H1 (cell line): Measurements from ENCODE around the gene BCL2L1. TPM values are rescaled to one million over a fixed set of nuclear protein-coding genes. Genes with fewer than 3 reads are reported as not detected.
A peak's percentile ranks its signal among the peaks of the same experiment; 100 is the strongest.

Source experiments
- CTCF ChIA-PET: fragments of 300-600 bp; sonication (Branson Sonifier 250); formaldehyde crosslinking; loops from one replicate; lab custom pipeline; 2021; ENCODE audit not compliant: partially characterized antibody; lab: Charles Lee
- POLR2A ChIA-PET: fragments of 300-600 bp; sonication (Branson Sonifier 250); formaldehyde crosslinking; loops from one replicate; lab custom pipeline; 2021; ENCODE audit warnings: inconsistent platforms; ENCODE audit not compliant: partially characterized antibody; lab: Charles Lee
- DNase-seq, 2 experiments: peaks; one replicate each; pipeline versions ENCODE4 v3.0.0 to v3.0.0-alpha.2; 2010 to 2022; ENCODE audit warnings: low spot score in 2 of 2, low read depth in 1 of 2, mixed read lengths in 1 of 2
- FAIRE-seq: peaks from 2 replicates; lab custom pipeline; 2011; peaks lifted over from hg19 to GRCh38; lab: Jason Lieb, UNC
- H2AFZ ChIP-seq: 2 replicates; pipeline ENCODE4 v1.8.1; 2012; ENCODE audit warnings: low read length, inconsistent platforms
- H2AK5ac ChIP-seq: 2 replicates; pipeline ENCODE4 v1.6.1; 2013; ENCODE audit warnings: low read depth, low read length
- H2BK120ac ChIP-seq: replicated peaks from 2 replicates; pipeline ENCODE3; 2013; ENCODE audit warnings: low read depth, low read length, inconsistent platforms
- H2BK12ac ChIP-seq: 2 replicates; pipeline ENCODE4 v1.6.1; 2013; ENCODE audit warnings: low read depth, low read length
- H2BK15ac ChIP-seq: 2 replicates; pipeline ENCODE4 v1.6.1; 2013; ENCODE audit warnings: low read length
- H2BK20ac ChIP-seq: 2 replicates; pipeline ENCODE4 v1.6.1; 2013; ENCODE audit warnings: low read length
- H2BK5ac ChIP-seq: 2 replicates; pipeline ENCODE4 v1.6.1; 2013; ENCODE audit warnings: low read depth, low read length
- H3K14ac ChIP-seq: 2 replicates; pipeline ENCODE4 v1.6.1; 2013; ENCODE audit warnings: inconsistent platforms; ENCODE audit not compliant: insufficient read length
- H3K18ac ChIP-seq: 2 replicates; pipeline ENCODE4 v1.6.1; 2013; ENCODE audit warnings: low read length; ENCODE audit errors: extremely low read depth
- H3K23ac ChIP-seq: 2 replicates; pipeline ENCODE4 v1.6.1; 2013; ENCODE audit warnings: inconsistent platforms; ENCODE audit not compliant: insufficient read length
- H3K23me2 ChIP-seq: 2 replicates; pipeline ENCODE4 v1.6.1; 2013; ENCODE audit warnings: low read depth, low read length
- H3K27ac ChIP-seq: 2 replicates; pipeline ENCODE4 v1.6.1; 2011; ENCODE audit warnings: low read depth, low read length, inconsistent platforms
- H3K27me3 ChIP-seq, 4 experiments: replicated peaks in 1 of 4; 1 replicate in 1 of 4; 2 replicates in 3 of 4; pipeline versions ENCODE4 v1.6.1 to v1.8.1; 2011 to 2013; ENCODE audit warnings: low read length in 3 of 4, mild to moderate bottlenecking in 3 of 4, inconsistent platforms in 2 of 4, mixed read lengths in 2 of 4, moderate library complexity in 1 of 4; ENCODE audit not compliant: control insufficient read depth in 3 of 4, insufficient read depth in 3 of 4; ENCODE audit errors: extremely low read depth in 1 of 4
- H3K36me3 ChIP-seq, 4 experiments: 2 replicates each; pipeline versions ENCODE4 v1.6.1 to v1.8.1; 2011 to 2013; ENCODE audit warnings: mild to moderate bottlenecking in 4 of 4, low read length in 3 of 4, moderate library complexity in 2 of 4, control low read depth in 1 of 4, inconsistent platforms in 1 of 4; ENCODE audit not compliant: insufficient read depth in 4 of 4, control insufficient read depth in 2 of 4
- H3K4ac ChIP-seq: replicated peaks from 2 replicates; pipeline ENCODE3; 2013; ENCODE audit warnings: low read length, low read depth, mixed read lengths, inconsistent platforms; ENCODE audit not compliant: insufficient read length
- H3K4me1 ChIP-seq, 4 experiments: replicated peaks in 1 of 4; 1 replicate in 1 of 4; 2 replicates in 3 of 4; pipeline versions ENCODE4 v1.6.1 to v1.8.1; 2011 to 2013; ENCODE audit warnings: low read length in 3 of 4, inconsistent platforms in 2 of 4, mixed read lengths in 1 of 4; ENCODE audit not compliant: insufficient read depth in 4 of 4, control insufficient read depth in 3 of 4
- H3K4me2 ChIP-seq, 2 experiments: 2 replicates each; pipeline versions ENCODE4 v1.6.1 to v1.8.1; 2011 to 2013; ENCODE audit warnings: low read depth in 2 of 2, low read length in 2 of 2, control low read depth in 1 of 2, inconsistent platforms in 1 of 2, mild to moderate bottlenecking in 1 of 2; ENCODE audit not compliant: insufficient read depth in 1 of 2
- H3K4me3 ChIP-seq, 4 experiments: fragments of 200-600, 300-600 bp in 1 of 4; sonication (generic), shearing (Covaris generic), sonication (Bioruptor Twin) in 1 of 4; 2 replicates each; pipeline versions ENCODE4 v1.5.1 to v1.8.1; 2011 to 2016; ENCODE audit warnings: low read length in 4 of 4, low read depth in 3 of 4, control low read depth in 2 of 4, inconsistent platforms in 2 of 4, mild to moderate bottlenecking in 2 of 4, mixed read lengths in 1 of 4, moderate library complexity in 1 of 4; ENCODE audit not compliant: insufficient read depth in 2 of 4; ENCODE audit errors: extremely low read depth in 1 of 4
- H3K56ac ChIP-seq: replicated peaks from 2 replicates; pipeline ENCODE3; 2013; ENCODE audit warnings: low read depth, mild to moderate bottlenecking, mixed read lengths, low read length, inconsistent platforms; ENCODE audit not compliant: insufficient read length
- H3K79me1 ChIP-seq: 2 replicates; pipeline ENCODE4 v1.6.1; 2013; ENCODE audit warnings: low read depth, low read length, control low read depth
- H3K79me2 ChIP-seq, 2 experiments: 2 replicates each; pipeline versions ENCODE4 v1.6.1 to v1.8.1; 2012 to 2013; ENCODE audit warnings: low read length in 2 of 2, mild to moderate bottlenecking in 2 of 2, inconsistent platforms in 1 of 2; ENCODE audit not compliant: insufficient read depth in 2 of 2, control insufficient read depth in 1 of 2
- H3K9ac ChIP-seq, 4 experiments: replicated peaks in 1 of 4; 1 replicate in 1 of 4; 2 replicates in 3 of 4; pipeline versions ENCODE4 v1.6.1 to v1.8.1; 2011 to 2013; ENCODE audit warnings: low read depth in 3 of 4, low read length in 3 of 4, control low read depth in 2 of 4, mild to moderate bottlenecking in 2 of 4, moderate library complexity in 2 of 4, inconsistent platforms in 1 of 4; ENCODE audit errors: extremely low read depth in 1 of 4
- H3K9me3 ChIP-seq, 2 experiments: 2 replicates each; pipeline versions ENCODE4 v1.6.1 to v1.8.1; 2012 to 2013; ENCODE audit warnings: mild to moderate bottlenecking in 2 of 2, moderate library complexity in 2 of 2, control low read depth in 1 of 2, inconsistent platforms in 1 of 2, low read depth in 1 of 2, low read length in 1 of 2, mixed read lengths in 1 of 2; ENCODE audit not compliant: insufficient read depth in 2 of 2
- H4K20me1 ChIP-seq, 2 experiments: replicated peaks in 1 of 2; 2 replicates each; pipeline versions ENCODE3 to v1.8.1; 2011 to 2013; ENCODE audit warnings: inconsistent platforms in 2 of 2, low read length in 2 of 2, mild to moderate bottlenecking in 1 of 2; ENCODE audit not compliant: insufficient read depth in 2 of 2, control insufficient read depth in 1 of 2
- H4K5ac ChIP-seq: 2 replicates; pipeline ENCODE4 v1.6.1; 2013; ENCODE audit warnings: low read length, low read depth, mixed read lengths, inconsistent platforms; ENCODE audit not compliant: insufficient read length
- H4K8ac ChIP-seq: 2 replicates; pipeline ENCODE4 v1.8.0; 2013; ENCODE audit warnings: mild to moderate bottlenecking, moderate library complexity, low read length, inconsistent platforms; ENCODE audit not compliant: insufficient read depth; ENCODE audit errors: extremely low read depth
- H4K91ac ChIP-seq: replicated peaks from 2 replicates; pipeline ENCODE3; 2013; ENCODE audit warnings: low read length, mixed read lengths, inconsistent platforms; ENCODE audit not compliant: insufficient read length
- EP300 ChIP-seq, 2 experiments: IDR thresholded peaks; 1 replicate in 1 of 2; 2 replicates in 1 of 2; pipeline ENCODE4 v1.6.1; 2011 to 2012; ENCODE audit warnings: low read depth in 2 of 2, low read length in 2 of 2, mild to moderate bottlenecking in 2 of 2, borderline replicate concordance in 1 of 2, inconsistent platforms in 1 of 2, moderate library complexity in 1 of 2
- HDAC2 ChIP-seq, 2 experiments: fragments of 300-600 bp in 1 of 2; sonication (generic) in 1 of 2; IDR thresholded peaks; 2 replicates each; pipeline ENCODE4 v1.6.1; 2011 to 2012; ENCODE audit warnings: low read depth in 2 of 2, low read length in 2 of 2, mild to moderate bottlenecking in 2 of 2, moderate library complexity in 2 of 2, borderline replicate concordance in 1 of 2, inconsistent platforms in 1 of 2
- POLR2AphosphoS5 ChIP-seq: IDR thresholded peaks from 2 replicates; pipeline ENCODE4 v1.6.1; 2011; ENCODE audit warnings: low read depth, low read length
- SAP30 ChIP-seq: fragments of 300-600 bp; sonication (generic); IDR thresholded peaks from 2 replicates; pipeline ENCODE4 v1.7.1; 2012; ENCODE audit warnings: low read length, moderate library complexity, mild to moderate bottlenecking, inconsistent platforms; ENCODE audit not compliant: insufficient read depth, insufficient replicate concordance
- SIN3A ChIP-seq, 2 experiments: IDR thresholded peaks in 1 of 2; conservative IDR thresholded peaks in 1 of 2; 2 replicates each; pipeline ENCODE4 v1.6.1; 2011 to 2012; ENCODE audit warnings: low read length in 2 of 2, improper control_type of control experiment in 1 of 2, low read depth in 1 of 2, mild to moderate bottlenecking in 1 of 2
- SP1 ChIP-seq: IDR thresholded peaks from 2 replicates; pipeline ENCODE4 v1.6.1; 2011; ENCODE audit warnings: low read depth, low read length
- TCF12 ChIP-seq: IDR thresholded peaks from 2 replicates; pipeline ENCODE4 v1.6.1; 2011; ENCODE audit warnings: low read depth, mild to moderate bottlenecking, low read length
- ZNF274 ChIP-seq: IDR thresholded peaks from 2 replicates; pipeline ENCODE4 v1.7.0; 2012; ENCODE audit warnings: low read length, borderline replicate concordance; ENCODE audit errors: extremely low read depth
- WGBS, 2 experiments: shearing (Covaris generic) in 1 of 2; methylation state at CpG; one replicate each; pipeline versions ENCODE4 v1.1.6 to v1.1.7; 2013 to 2015; ENCODE audit warnings: low lambda C conversion rate in 2 of 2, mixed read lengths in 2 of 2, inconsistent platforms in 1 of 2, low coverage in 1 of 2, missing lambda C conversion rate in 1 of 2; ENCODE audit not compliant: insufficient replicate concordance in 2 of 2, insufficient coverage in 1 of 2, insufficient read length in 1 of 2; ENCODE audit errors: extremely low coverage in 1 of 2, missing lambda C conversion rate in 1 of 2; 5-methylcytosine and 5-hydroxymethylcytosine counted together
- polyA plus RNA-seq, 7 experiments: library from polyadenylated mRNA; depleted of rRNA in 3 of 7; stranded (reverse) in 5 of 7; unstranded in 2 of 7; fragments of >200 nt in 5 of 7; fragments of 200-250 nt in 2 of 7; gene quantifications; 1 replicate in 5 of 7; 2 replicates in 1 of 7; 4 replicates in 1 of 7; pipeline versions ENCODE4 v1.2.1 to v1.2.3, GENCODE V29; 2011 to 2013; ENCODE audit warnings: missing spikeins in 2 of 7, mixed read lengths in 2 of 7
- total RNA-seq: library from RNA; stranded (reverse); fragmentation: NEBNext Ultra II Directional; extraction: Animal tissue kit (Norgen Biotek cat#: 25700); gene quantifications from 2 replicates; pipeline ENCODE4 v1.2.1, GENCODE V29; 2021
- TF ChIP-seq, protein P1 (sequence below): IDR thresholded peaks from 2 replicates; pipeline ENCODE4 v1.6.1; 2012; ENCODE audit warnings: inconsistent platforms

BCL2L1 gene
- total and polyA plus RNA-seq, 2 of the 8 experiments (the other 6 are each of a cell fraction or from before 2014, with no cell fraction given) = 64.9 to 66.1 TPM

- Histone ChIP-seq H4K8ac (no peak overlapping the region), H2BK15ac (no peak overlapping the region), H4K91ac (no peak overlapping the region), H3K4ac (no peak overlapping the region), H2AFZ (no peak overlapping the region), H3K27ac (peak overlapping the region; percentile 21; the same call in 1 of the 2 replicates), H2BK20ac (0 out of 2 replicates have a peak overlapping the region, but pooled peaks have one; percentile 28), H2BK5ac (0 out of 2 replicates have a peak overlapping the region, but pooled peaks have one; percentile 3), H3K79me2 (peaks cover 11 to 82% of the 10 kb centered on the region in 2 experiments), H3K4me3 (peak overlapping the region in 2 of 4 experiments; percentile 14 to 15; a peak in 2 of 8 replicates), H2BK12ac (no peak overlapping the region), H3K23me2 (no peaks in the 10 kb centered on the region), H3K9me3 (no peaks in the 10 kb centered on the region), H3K14ac (no peak overlapping the region), H3K4me2 (peak overlapping the region; percentile 5 to 50; a peak in 3 of 4 replicates), H3K23ac (no peak overlapping the region), H2AK5ac (no peak overlapping the region), H4K20me1 (peaks cover 2 to 12% of the 10 kb centered on the region in 2 experiments), H3K79me1 (peaks cover 12% of the 10 kb centered on the region), H3K4me1 (peaks cover 18 to 31% (median 29%) of the 10 kb centered on the region in 4 experiments), H3K36me3 (peaks cover 8 to 14% (median 9%) of the 10 kb centered on the region in 4 experiments; a peak in 5 of 8 replicates), H4K5ac (no peak overlapping the region), H2BK120ac (no peak overlapping the region), H3K9ac (peak overlapping the region in 2 of 4 experiments; percentile 17 to 21; a peak in 1 of 7 replicates), H3K27me3 (no peaks in the 10 kb centered on the region), H3K18ac (no peak overlapping the region), H3K56ac (no peak overlapping the region)
- DNase-seq (peak in 1 of 2 experiments; percentile 62), FAIRE-seq (no peak)
- POLR2A ChIA-PET = interaction anchor here (0.7 to 6.2 kb wide), 8 partner anchors 8 to 48 kb away, joined by 3 to 85 read pairs (median 4); partner anchors contain the start of gene BCL2L1
- CTCF ChIA-PET = interaction anchor here (1.0 to 5.0 kb wide), 4 partner anchors 10 to 15 kb away, joined by 4 to 23 read pairs (median 5); no protein-coding TSS in a partner anchor
- WGBS, 2 experiments = 74% methylated on average over 2 of the region's 2 CpGs; no CpG with 5 or more reads in 1 of the 2 experiments
- TF ChIP-seq ZNF274 (no peak), SIN3A (conservative IDR thresholded peaks at IDR 0.05 in 1 of 2, IDR thresholded peaks at IDR 0.05 in 1 of 2; ENCODE audit: low read depth in 1 of 2, low read length in 2 of 2) (peak; percentile 90 to 91; a peak in 3 of 4 replicates), HDAC2 (IDR thresholded peaks at IDR 0.05; ENCODE audit: borderline replicate concordance in 1 of 2, low read depth in 2 of 2, low read length in 2 of 2) (0 out of 4 replicates have a peak, but pooled peaks have one; percentile 5 to 26), SAP30 (peak; percentile 68), TCF12 (peak; percentile 97), EP300 (IDR thresholded peaks at IDR 0.05; ENCODE audit: borderline replicate concordance in 1 of 2, low read depth in 2 of 2, low read length in 2 of 2) (0 out of 3 replicates have a peak, but pooled peaks of 1 of the 2 experiments have one; percentile 69), SP1 (peak; percentile 89), POLR2AphosphoS5 (peak; percentile 15; the same call in 1 of the 2 replicates)
- TF ChIP-seq, protein P1, sequence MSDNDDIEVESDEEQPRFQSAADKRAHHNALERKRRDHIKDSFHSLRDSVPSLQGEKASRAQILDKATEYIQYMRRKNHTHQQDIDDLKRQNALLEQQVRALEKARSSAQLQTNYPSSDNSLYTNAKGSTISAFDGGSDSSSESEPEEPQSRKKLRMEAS = no peak
Measured at GRCh38 chr20:31707994-31708735, 14.5 kb downstream of the BCL2L1 start.
